GM18868 (cell line): ENCODE measurements around the gene TRPC5OS.

Source experiments
- ATAC-seq: cut with Tn5 transposase; IDR thresholded peaks from one replicate; pipeline ENCODE4 v1.9.1; 2021; ENCODE audit warnings: mild to moderate bottlenecking, moderate library complexity; ENCODE audit not compliant: unreplicated experiment

Gene TRPC5OS

GRCh38 chrX:111892375-111892774 lies 16.4 kb downstream of the TRPC5OS start:
- no peak for ATAC-seq

GRCh38 chrX:111896148-111896547 lies 20.2 kb downstream of the TRPC5OS start:
- ATAC-seq, result no peak

GRCh38 chrX:111914398-111915090 lies 38.6 kb downstream of the TRPC5OS start:
- ATAC-seq, result no peak

- ATAC-seq, result no peak
Measured at GRCh38 chrX:111917591-111917990, 41.6 kb downstream of the TRPC5OS start.

GRCh38 chrX:111928456-111928855 lies 52.5 kb downstream of the TRPC5OS start:
- no peak for ATAC-seq
